ENCODE data around the gene MTRR. TPM values are rescaled to one million over a fixed set of nuclear protein-coding genes. Genes with fewer than 3 reads are reported as not detected.

MTRR gene
- total and polyA plus RNA-seq, 10 donors = 13.8 to 66.3 (median 43.9) TPM

- H3K9me3 ChIP-seq = no peaks in the 10 kb centered on the region
- peaks cover 2 to 100% (median 65%) of the 10 kb centered on the region in 6 donors for H3K36me3 ChIP-seq
- intact Hi-C loops (cut with DNase I; ENCODE audit: low total_unique reads) = no loop called here
- H3K4me3 ChIP-seq = no peak overlapping the region
- TF ChIP-seq CTCF (IDR thresholded peaks at IDR 0.05 in 8 of 11, conservative IDR thresholded peaks at IDR 0.05 in 3 of 11) = no peak
- no peak for TF ChIP-seq POLR2A (IDR thresholded peaks at IDR 0.05)
- TF ChIP-seq POLR2AphosphoS5 (IDR thresholded peaks at IDR 0.05) = no peak
- H3K4me1 ChIP-seq = peaks cover 0 to 63% (median 15%) of the 10 kb centered on the region in 6 donors
- H3K27me3 ChIP-seq (replicated peaks in 1 of 7) = no peaks in the 10 kb centered on the region
- DNase-seq = no peak
- peak overlapping the region in 4 of 8 donors; percentile 74 to 80 (median 76) for H3K27ac ChIP-seq
These were observed 9.5 kb downstream of the MTRR start for GRCh38 chr5:7878381-7878873.

- no peak for DNase-seq
- no peaks in the 10 kb centered on the region for H3K27me3 ChIP-seq (replicated peaks in 1 of 7)
- TF ChIP-seq CTCF (IDR thresholded peaks at IDR 0.05 in 8 of 11, conservative IDR thresholded peaks at IDR 0.05 in 3 of 11) (no peak), POLR2AphosphoS5 (IDR thresholded peaks at IDR 0.05) (no peak), POLR2A (IDR thresholded peaks at IDR 0.05) (no peak)
- peak overlapping the region in 2 of 8 donors; percentile 4 to 64 for H3K27ac ChIP-seq
- WGBS, 5 donors = 68 to 94% (median 78%) methylated on average over 4 of the region's 4 CpGs
- H3K9me3 ChIP-seq = no peaks in the 10 kb centered on the region
- peaks cover 2 to 100% (median 78%) of the 10 kb centered on the region in 6 donors for H3K36me3 ChIP-seq
- intact Hi-C loops (cut with DNase I; ENCODE audit: low total_unique reads) = no loop called here
- H3K4me3 ChIP-seq = no peak overlapping the region
- peaks cover 0 to 56% (median 10%) of the 10 kb centered on the region in 6 donors for H3K4me1 ChIP-seq
These were observed 12.1 kb downstream of the MTRR start for GRCh38 chr5:7881091-7881490.

GRCh38 chr5:7881816-7882215, 12.9 kb downstream of the MTRR start:
- H3K4me3 ChIP-seq = no peak overlapping the region
- peaks cover 0 to 52% (median 11%) of the 10 kb centered on the region in 6 donors for H3K4me1 ChIP-seq
- H3K36me3 ChIP-seq = peaks cover 2 to 100% (median 77%) of the 10 kb centered on the region in 6 donors
- H3K27me3 ChIP-seq (replicated peaks in 1 of 7) = no peaks in the 10 kb centered on the region
- TF ChIP-seq POLR2AphosphoS5 (IDR thresholded peaks at IDR 0.05) (no peak), CTCF (IDR thresholded peaks at IDR 0.05 in 8 of 11, conservative IDR thresholded peaks at IDR 0.05 in 3 of 11) (no peak), POLR2A (IDR thresholded peaks at IDR 0.05) (no peak)
- peak overlapping the region in 4 of 8 donors; percentile 6 to 64 (median 58) for H3K27ac ChIP-seq
- no peaks in the 10 kb centered on the region for H3K9me3 ChIP-seq
- DNase-seq = no peak
- 90 to 98% (median 97%) methylated on average over 2 of the region's 2 CpGs for WGBS, 5 donors
- intact Hi-C loops (cut with DNase I; ENCODE audit: low total_unique reads) = no loop called here

GRCh38 chr5:7882926-7883325, 14.0 kb downstream of the MTRR start:
- intact Hi-C loops (cut with DNase I; ENCODE audit: low total_unique reads) = no loop called here
- WGBS, 5 donors = 63 to 90% (median 71%) methylated on average over 4 of the region's 4 CpGs
- H3K27me3 ChIP-seq (replicated peaks in 1 of 7) = no peaks in the 10 kb centered on the region
- no peak overlapping the region for H3K4me3 ChIP-seq
- H3K36me3 ChIP-seq = peaks cover 2 to 96% (median 70%) of the 10 kb centered on the region in 6 donors
- DNase-seq = no peak
- no peaks in the 10 kb centered on the region for H3K9me3 ChIP-seq
- peaks cover 0 to 47% (median 11%) of the 10 kb centered on the region in 6 donors for H3K4me1 ChIP-seq
- H3K27ac ChIP-seq = peak overlapping the region in 4 of 8 donors; percentile 6 to 64 (median 58)
- TF ChIP-seq POLR2AphosphoS5 (IDR thresholded peaks at IDR 0.05) (no peak), CTCF (IDR thresholded peaks at IDR 0.05 in 8 of 11, conservative IDR thresholded peaks at IDR 0.05 in 3 of 11) (no peak), POLR2A (IDR thresholded peaks at IDR 0.05) (no peak)

All from spleen (tissue), 11 donors.